HG03108 (cell line): ENCODE results near the gene RUNX1.

ENCODE experiments used
- ATAC-seq: cut with Tn5 transposase; IDR thresholded peaks from one replicate; pipeline ENCODE4 v1.9.1; 2021; ENCODE audit warnings: moderate library complexity; ENCODE audit not compliant: unreplicated experiment

Gene RUNX1

DNA sequence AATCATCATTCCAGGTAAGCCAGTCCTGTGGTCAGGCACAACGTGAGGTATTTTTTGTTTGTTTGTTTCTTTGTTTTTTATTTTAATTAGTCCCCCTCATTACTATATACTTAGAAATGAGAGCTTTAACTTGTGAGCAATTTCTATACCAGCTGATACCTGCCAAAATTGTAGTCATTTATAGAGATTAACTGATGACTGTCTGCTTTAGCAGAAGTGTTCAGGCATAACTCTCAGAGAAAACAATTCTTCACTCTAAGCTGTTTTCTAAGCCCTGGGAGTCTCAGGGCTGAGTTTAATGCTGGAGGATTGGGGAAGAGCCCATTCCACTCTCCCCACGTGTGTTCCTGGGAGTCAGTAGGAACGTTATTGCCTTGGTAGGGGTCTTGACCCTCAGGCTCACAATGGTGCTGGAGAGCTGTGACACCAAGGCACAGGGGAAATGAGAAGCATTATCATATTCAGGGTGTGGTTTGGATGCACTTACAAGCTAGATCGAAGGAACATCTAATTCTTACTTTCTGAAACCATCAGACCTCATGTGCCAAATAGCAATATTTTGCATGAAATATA, 212.1 kb downstream of the RUNX1 start:
- no peak for ATAC-seq

DNA sequence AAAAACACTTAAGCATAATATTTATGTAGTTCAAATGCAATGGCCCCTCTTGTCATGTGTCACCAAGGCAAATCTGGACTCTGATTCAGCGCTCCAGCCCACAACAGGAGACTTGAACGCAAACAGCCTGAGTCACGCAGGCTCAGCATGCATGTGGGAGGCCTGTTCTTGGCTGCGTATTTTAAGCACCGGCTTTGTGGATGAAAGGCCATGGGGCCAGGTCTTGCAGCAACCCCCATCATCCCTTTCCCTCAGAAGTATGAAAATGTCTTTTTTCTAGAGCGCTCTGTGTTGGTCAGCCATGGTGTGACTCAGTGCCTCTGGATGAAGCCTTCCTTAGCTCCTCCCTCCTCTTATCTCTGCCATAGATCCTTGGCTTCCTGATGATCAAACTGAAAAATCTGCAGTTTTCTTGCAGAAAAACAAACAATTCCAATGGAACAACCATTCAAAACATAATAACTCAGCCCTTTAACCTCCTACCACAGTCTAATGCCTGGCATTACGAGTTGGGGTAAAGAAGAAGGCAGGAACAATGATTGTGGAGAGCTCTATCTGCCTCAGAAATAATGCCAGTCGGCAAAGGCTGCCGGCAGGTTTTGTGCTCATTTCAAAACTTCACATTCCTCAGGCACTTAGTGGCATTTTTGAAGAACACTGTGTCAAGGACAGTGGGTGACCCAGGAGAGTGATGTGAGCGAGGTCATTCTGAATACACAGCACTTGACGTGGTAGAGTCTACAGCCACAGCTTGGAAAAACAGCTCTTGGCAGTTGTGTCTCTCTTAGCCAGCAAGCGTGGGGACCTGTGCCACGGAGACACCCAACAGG, 212.8 kb downstream of the RUNX1 start:
- ATAC-seq: no peak

DNA sequence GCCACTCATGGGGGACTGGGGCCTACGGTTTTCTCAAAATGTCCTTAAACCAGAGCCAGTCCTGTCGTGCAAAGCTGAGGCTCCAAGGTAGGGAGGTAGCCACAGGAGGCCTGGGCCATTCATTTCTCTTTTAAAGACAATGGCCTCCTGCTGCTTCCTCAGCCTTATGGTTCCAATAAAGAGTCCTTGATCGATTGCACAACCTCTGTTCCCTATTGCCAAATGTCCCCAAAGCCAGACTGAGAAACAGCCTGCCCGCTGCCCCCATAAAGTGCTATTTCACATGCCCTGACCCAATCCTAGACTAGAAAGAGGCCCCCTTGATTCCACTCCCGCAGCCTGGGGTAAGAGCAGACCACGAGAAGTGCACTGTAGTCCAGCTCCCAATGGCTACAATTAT, 213.6 kb downstream of the RUNX1 start:
- ATAC-seq: no peak

DNA sequence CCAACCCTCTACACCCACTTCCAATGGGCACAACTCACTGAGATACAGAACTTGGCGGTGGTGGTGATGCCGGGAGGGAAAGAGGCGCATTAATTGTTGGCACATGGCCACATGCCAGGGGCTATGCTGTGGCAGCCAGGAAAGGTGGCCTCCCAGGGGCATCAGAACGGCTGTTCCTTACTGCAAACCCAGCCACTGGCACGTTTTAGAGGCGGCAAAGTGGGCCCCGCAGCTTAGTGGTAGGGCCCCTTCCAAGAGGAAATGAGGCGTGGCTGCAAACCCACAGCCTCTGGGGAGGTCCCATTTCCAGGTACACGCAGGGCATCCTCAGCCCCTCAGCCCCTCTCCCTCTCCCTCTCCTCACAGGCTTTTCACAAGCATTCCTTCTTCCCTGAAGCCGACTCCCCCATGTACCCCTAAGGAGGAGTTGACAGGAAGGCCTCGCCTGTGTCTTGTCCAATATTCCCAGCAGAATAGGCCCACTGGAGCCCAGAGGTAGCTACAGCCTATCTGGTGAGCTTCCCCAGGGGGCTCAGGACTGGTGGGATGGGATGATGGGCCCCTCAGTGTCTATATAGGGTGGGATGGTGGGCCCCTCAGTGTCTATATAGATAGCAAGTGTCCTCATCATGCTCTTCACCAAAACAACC, 214.1 kb downstream of the RUNX1 start:
- ATAC-seq: no peak

DNA sequence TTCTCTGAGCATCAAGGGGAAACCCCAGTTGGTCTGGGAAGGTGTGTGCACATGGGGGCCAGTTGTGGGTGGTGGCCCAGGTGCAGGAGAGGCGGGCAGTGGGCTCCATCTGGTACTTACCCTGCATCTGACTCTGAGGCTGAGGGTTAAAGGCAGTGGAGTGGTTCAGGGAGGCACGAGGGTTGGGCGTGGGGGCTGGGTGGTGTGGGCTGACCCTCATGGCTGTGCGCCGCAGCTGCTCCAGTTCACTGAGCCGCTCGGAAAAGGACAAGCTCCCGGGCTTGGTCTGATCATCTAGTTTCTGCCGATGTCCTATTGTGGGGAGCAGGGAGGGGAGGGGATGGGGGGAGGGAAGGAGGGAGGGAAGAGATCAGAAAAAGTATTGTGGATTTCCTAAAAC, 214.8 kb downstream of the RUNX1 start:
- ATAC-seq: no peak

DNA sequence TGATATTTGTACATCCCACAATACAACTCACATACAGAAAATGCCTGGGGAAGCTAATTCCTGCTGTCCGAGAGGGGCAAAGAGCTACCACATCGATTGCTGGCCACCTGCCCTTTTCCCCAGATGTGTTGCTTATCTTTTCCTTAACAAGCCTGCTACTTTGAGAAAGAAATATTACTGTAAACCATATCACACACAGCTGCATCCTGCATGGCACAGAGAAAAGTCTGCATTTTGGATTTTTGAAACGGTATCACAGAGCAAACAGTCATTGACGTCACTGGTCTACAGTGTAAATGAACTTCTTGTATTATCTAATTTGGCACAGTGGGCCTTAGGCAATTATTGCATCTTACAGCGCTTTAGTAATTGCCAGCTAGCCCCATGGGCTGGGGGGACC, 215.6 kb downstream of the RUNX1 start:
- no peak for ATAC-seq

DNA sequence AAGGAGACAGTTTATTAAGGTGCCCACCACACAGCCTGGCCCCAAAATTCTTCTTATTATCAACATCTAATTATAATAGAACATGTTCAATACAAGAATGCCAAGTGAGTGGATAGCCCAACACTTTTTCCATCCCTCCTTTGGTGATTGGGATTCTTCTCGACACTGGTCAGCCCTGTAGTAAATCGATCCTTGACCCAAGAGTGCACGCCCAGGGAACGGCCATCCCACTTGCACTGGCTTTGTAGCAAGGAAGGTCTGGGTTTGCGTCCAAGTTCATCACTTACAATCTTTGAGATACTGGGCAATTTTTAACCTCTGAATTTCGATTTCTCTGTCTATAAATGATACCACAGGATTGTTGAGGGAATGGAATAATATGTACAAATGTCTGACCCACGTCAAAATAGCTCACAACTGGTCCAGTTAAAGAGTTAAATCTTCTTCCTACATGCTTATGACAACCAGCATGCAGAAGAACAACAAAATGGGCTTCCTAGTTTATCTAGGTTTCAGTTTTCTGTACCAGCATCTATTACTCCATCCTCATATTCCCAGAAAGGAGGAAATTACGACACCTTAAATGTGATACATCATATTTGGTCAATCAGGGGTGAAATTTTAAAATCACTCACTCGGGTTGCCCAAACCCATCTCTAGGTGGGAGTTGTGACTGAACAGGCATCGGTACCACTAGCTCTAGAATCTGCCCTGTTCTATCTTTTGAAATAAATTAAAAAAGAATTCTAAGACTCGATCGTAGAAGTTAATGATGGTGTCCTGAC, 218.5 kb downstream of the RUNX1 start:
- no peak for ATAC-seq

DNA sequence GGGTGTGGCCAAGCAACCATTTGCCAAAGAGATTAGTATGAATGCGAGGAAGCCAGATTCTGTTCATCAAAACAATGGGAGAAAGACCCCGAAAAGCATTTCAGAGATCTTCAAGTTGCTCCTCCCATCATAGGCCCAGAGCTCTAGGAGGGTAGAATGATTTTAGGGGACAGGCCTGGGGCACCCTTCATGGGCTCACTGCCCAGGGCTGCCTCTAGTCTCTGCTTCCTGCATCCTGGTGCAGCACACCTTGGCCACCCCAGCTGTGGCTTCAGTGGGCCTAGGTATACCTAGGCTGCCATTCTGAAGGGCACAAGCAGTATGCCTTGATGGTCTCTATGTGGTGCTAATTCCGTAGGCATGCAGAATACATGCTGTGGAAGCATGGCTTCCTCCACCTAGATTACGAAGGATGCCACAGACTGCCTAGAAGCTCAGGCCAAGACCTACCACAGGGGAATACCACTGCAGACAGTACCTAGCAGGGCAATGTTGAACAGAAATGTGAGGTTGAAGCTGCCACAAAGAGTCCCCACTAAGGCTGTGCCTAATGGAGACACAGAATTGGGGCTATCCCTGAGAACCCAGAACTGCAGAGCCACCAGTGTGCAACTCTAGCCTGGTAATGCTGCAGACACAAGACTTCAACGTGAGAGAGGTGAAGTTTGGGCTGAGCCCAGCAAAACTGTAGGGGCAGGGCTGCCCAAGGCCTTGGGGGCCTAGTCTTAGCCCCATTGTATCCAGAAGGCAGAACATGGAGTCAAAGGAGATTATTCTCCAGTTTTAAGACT, 221.5 kb downstream of the RUNX1 start:
- no peak for ATAC-seq

DNA sequence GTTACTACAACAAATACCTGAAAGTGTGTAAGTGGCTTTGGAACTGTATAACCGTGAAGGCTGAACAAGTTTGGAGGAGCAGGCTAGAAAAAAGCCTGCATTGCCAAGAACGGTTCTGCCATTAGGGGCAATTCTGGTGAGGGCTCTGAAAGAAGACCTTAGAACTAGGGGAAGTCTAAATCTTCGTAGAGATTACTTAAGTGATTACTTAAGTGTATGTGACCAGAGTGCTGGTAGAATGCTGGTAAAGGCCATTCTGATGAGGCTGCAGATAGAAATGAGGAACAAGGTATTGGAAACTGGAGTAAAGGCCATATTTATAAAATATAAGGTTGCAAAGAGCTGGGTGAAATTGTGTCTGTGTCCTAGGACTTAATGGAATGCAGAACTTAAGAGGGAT, 222.3 kb downstream of the RUNX1 start:
- ATAC-seq: no peak

DNA sequence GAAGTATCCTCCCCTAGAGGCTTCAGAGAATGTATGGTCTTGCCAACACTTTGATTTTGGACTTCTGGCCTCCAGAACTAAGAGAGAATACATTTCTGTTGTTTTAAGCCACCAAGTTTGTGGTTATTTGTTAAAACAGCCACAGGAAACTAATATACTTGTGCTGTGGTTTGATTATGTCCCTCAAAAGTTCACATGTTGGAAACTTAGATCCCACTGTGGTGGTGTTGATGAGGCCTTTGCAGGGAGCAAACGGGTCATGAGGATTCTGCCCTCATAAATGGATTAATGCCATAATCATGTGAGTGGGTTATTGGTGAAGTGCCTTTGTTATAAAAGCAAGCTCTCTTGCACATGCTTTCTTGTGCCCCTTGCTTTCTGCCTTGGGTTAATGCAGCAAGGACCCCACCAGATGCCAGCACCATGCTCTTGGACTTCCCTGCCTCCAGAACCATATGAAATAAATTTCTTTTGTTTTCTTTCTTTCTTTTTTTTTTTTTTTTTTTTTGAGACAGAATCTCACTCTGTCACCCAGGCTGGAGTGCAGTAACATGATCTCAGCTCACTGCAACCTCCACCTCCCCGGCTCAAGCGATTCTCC, 223.1 kb downstream of the RUNX1 start:
- no peak for ATAC-seq

DNA sequence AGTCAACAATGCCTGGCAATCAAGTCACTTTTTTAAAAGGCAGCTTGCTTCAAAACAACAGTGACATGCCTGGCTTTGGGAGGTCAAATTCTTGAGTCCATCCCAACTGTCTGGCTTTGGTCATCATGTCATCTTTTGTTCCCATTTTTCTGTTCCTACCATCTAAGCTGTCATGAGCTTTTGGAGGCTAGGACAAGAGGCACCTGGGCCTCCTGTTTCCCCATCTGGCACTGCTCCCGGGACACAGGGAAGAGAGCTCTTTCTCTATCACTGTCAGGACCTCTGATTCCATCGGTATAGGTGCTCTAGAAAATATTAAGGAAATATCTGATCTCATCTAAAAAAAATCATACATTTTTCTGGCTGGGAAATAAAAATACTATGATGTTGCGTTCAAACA, 224.0 kb downstream of the RUNX1 start:
- ATAC-seq: no peak

DNA sequence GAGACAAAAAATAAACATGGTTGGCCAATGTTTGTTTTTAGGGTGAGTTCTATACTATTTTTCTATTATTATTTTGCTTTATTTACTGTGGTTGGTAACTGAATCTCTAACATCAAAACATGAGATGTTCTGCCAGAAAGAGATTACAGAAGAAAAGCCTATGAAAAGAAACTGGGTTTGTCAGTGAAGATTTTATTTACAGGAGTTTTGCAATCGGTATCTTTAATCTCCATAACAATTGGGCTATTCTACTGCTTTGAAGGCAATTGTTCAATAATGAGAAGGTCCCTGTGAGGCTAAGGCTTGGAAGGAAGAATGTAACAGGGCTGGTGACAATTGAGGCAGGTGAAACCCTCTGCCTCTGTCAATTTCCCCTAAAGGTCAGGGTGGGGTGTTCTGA, 224.8 kb downstream of the RUNX1 start:
- ATAC-seq: no peak

DNA sequence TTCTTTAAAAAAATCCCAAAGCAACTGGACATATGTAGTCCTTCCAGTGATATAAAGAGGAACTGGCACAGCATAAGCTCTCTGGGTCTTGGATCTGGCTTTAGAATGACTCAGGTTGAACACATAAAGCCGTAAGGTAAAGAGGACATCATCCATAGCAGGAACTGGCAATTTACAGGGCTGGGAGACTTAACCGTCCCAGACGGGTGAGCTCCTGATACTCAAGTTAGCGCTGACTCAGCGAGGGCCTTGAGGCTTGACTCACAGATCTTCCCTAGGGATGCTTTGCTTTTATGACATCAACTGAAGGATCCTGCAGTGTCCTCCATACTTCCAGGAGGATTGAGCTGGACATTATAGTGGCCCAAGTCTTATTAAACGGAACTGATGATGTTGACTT, 226.2 kb downstream of the RUNX1 start:
- no peak for ATAC-seq

DNA sequence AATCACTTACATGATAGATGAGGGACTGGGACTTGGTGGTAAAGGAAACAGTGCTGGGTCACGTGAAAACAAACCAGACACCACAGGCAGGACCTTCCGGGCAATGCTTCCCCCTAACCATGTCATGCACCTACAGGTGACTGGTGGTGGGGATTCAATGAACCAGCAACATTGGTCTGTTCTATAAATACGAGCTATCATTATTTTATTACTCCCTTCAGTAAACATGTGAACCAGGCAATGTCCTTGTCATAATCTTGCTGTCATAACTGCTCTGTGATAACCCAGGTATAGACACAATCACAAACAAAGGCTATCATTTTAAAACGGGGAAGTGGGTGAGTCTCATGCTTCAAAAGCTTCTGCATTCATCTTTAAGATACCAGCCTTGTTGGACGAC, 226.9 kb downstream of the RUNX1 start:
- ATAC-seq: no peak

DNA sequence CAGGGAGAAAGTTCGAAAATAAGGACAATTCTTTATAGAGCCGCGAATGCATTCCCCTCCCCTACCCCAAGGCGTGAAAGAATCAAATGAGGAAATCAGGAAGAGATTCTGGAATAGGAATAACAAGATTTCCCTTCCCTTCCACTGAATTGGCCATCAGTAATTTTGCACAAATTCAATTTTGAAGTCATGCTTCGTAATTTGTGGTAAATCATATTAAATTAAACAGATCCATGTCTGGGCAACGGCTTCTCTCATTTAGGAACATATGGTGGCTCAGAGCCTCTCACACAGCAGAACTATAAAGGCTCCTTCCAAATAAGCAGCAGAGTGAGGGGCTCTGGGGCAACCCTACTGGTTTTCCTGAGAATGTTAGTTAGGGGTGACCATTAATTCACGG, 227.4 kb downstream of the RUNX1 start:
- ATAC-seq: no peak

DNA sequence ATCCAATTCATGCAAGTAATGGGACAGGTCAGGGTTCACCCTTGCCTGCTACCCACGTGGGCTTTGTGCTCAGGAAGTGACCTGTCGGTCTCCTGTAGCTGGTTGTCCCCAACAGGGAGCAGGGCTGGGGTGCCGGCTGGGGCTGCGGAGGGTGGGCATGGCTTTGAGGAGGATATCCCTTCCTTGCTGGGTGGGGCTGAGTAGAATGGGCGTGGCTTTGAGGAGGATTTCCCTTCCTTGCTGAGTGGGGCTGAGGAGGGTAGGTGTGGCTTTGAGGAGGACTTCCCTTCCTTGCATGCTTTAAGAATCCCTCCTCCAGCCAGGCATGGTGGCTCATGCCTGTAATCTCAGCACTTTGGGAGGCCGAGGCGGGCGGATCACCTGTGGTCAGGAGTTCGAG, 229.1 kb downstream of the RUNX1 start:
- no peak for ATAC-seq

DNA sequence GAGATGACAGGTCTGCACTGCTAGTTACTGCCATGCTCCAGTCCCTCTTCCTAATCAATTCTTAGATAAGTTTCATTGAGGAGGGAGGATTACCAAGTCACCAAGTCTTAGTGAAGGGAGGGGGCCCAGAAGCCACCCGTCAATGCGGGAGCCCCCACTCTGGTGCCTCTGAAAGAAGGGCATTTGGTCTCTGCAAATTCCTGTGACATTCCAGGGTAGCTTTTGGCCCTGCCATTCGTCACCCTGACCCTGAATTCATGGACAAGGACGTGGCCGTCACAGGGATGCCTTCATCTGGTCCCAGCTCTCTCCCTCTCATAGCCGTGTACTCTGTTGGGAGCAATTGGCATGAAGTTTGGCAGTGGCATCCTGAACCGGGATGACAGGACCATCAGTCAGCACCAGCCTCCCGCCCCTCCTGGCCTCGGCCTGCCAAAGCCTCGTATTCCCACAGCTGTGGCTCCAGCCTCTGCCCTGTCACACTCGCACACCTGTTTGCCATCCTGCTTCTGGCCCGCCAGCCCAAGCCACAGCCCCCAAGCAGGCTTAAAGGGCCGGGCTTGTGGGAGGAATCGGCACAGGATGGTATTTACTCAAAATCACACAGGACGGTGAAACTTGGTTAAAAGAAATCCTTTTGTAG, 229.6 kb downstream of the RUNX1 start:
- no peak for ATAC-seq

DNA sequence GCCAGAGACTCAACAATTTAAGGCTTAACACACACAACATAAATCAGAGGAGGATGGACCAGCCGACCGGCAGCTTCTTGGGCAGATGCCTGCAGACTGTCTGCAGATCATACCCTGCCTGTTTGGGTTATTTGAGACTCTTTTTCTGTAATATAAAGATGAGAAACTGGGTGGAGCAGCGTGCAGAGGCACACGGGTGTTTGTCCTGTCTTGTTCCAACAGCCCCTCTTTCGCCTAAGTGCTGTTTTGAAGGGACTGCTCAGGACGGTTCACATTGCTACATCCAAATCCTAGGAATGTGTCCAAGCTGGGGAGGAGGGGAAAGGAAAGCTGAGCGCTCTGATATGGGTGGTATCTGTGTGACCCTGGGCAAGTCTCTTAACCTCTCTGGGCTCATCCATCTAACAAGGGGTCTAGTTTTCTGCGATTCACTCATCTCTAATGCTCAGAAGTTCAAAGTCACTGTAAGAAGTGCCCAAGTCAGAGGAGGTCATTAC, 230.4 kb downstream of the RUNX1 start:
- no peak for ATAC-seq

DNA sequence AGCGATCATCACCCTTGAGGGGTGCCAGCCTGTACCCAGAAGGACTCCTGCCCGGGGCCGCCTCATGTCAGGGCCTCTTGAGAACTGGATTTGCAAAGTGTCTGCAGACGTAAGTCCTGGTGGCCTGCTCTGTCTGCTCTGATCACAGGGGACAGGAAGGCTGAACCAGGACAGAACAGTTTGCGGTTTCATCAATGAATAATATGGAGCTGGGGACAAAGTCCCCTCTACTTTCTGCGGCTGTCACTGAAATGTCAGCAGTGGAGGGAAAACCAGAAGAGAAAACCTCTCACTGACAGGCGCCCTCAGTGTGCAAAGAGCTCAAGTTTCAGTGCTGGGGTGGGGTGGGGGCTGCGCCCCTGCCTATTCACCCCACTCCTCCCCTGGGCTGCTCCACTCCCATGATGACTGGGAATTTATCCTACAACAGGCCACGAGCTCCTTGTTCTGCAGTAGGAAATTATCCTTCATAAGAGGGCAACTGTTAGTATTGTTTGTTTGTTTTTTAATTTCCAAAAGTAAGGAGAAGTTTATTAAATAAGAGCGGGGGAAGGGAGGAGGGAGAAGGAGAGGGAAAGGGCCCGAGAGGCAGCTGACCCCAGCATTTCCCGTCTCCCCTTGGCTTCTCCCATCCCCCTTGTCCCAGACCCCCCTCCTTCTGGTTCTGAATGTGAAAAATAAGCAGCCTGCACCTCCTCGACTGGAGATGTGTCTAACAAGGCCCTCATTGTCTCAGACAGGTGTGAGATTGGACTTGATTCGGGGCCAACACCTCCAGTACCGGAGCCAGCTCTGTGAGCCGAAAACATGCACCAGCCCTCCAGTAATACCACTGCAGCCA, 231.1 kb downstream of the RUNX1 start:
- no peak for ATAC-seq
